ENCODE measurements around the gene SPPL3.
"Not testable (repeated sequence)": the region's sequence is repeated elsewhere in the genome, so short reads cannot be mapped to it uniquely, and the experiment has no call there.

The SPPL3 gene

GRCh38 chr12:120917748-120918147 is 13.6 kb upstream of the SPPL3 start:
- no peak for DNase-seq

GRCh38 chr12:120916561-120916960 is 12.4 kb upstream of the SPPL3 start:
- no peak for DNase-seq

GRCh38 chr12:120914794-120915193 is 10.6 kb upstream of the SPPL3 start:
- no peak for DNase-seq

- no peak for DNase-seq
Observed at GRCh38 chr12:120909633-120910298, 5.6 kb upstream of the SPPL3 start.

- DNase-seq, result no peak
Observed at GRCh38 chr12:120905856-120906384, 1.8 kb upstream of the SPPL3 start.

GRCh38 chr12:120903412-120904196 is 554 bp downstream of the SPPL3 start:
- DNase-seq, result no peak

GRCh38 chr12:120902846-120903411 is 1.2 kb downstream of the SPPL3 start:
- no peak for DNase-seq

GRCh38 chr12:120901818-120902217 is 2.3 kb downstream of the SPPL3 start:
- no peak for DNase-seq

- DNase-seq, result not testable (repeated sequence)
Observed at GRCh38 chr12:120901101-120901500, 3.1 kb downstream of the SPPL3 start.

GRCh38 chr12:120895532-120895931 is 8.6 kb downstream of the SPPL3 start:
- DNase-seq, result no peak

GRCh38 chr12:120892265-120892664 is 11.9 kb downstream of the SPPL3 start:
- no peak for DNase-seq

- no peak for DNase-seq
Observed at GRCh38 chr12:120890963-120891362, 13.2 kb downstream of the SPPL3 start.

- DNase-seq, result no peak
Observed at GRCh38 chr12:120887253-120888043, 16.7 kb downstream of the SPPL3 start.

- DNase-seq, result no peak
Observed at GRCh38 chr12:120886199-120887018, 17.7 kb downstream of the SPPL3 start.

GRCh38 chr12:120885521-120885920 is 18.6 kb downstream of the SPPL3 start:
- no peak for DNase-seq

- DNase-seq, result no peak
Observed at GRCh38 chr12:120884644-120885043, 19.5 kb downstream of the SPPL3 start.

GRCh38 chr12:120882055-120882555 is 22.1 kb downstream of the SPPL3 start:
- DNase-seq, result no peak

- DNase-seq, result no peak
Observed at GRCh38 chr12:120879718-120880300, 24.3 kb downstream of the SPPL3 start.

- no peak for DNase-seq
Observed at GRCh38 chr12:120879102-120879501, 25.1 kb downstream of the SPPL3 start.

- DNase-seq, result no peak
Observed at GRCh38 chr12:120874547-120875245, 29.5 kb downstream of the SPPL3 start.

- no peak for DNase-seq
Observed at GRCh38 chr12:120873226-120873625, 30.9 kb downstream of the SPPL3 start.
